A673 (cell line): ENCODE measurements around the gene FAM151A. TPM values are rescaled to one million over a fixed set of nuclear protein-coding genes. Genes with fewer than 3 reads are reported as not detected.

Experiments
- BruUV-seq: library from RNA; stranded (reverse); fragments of 400-500 nt; replicated peaks from 2 replicates; lab custom pipeline; 2021; lab: Mats Ljungman, UMichigan
- CTCF ChIA-PET: fragments of 300-600 bp; sonication (Branson Sonifier 250); formaldehyde crosslinking; loops from one replicate; lab custom pipeline; 2022; ENCODE audit warnings: antibody characterized with exemption; lab: Charles Lee
- POLR2A ChIA-PET: fragments of 300-600 bp; sonication (Branson Sonifier 250); formaldehyde crosslinking; loops from one replicate; lab custom pipeline; 2022; ENCODE audit warnings: antibody characterized with exemption; ENCODE audit not compliant: low non-redundant PET; lab: Charles Lee
- DNase-seq: peaks from one replicate; pipeline ENCODE4 v3.0.0-alpha.2; 2015; ENCODE audit warnings: low spot score
- H3K27ac ChIP-seq: fragments of 200-600 bp; sonication (generic); 2 replicates; pipeline ENCODE4 v1.5.1; 2016; ENCODE audit warnings: mixed run types, low read depth, mild to moderate bottlenecking, mixed read lengths, antibody characterized with exemption, low read length; ENCODE audit not compliant: poor library complexity, severe bottlenecking
- H3K27me3 ChIP-seq: fragments of 200-600 bp; sonication (generic); replicated peaks from 2 replicates; pipeline ENCODE4 v1.6.1; 2017; ENCODE audit warnings: mixed run types, low read depth, mild to moderate bottlenecking, mixed read lengths, antibody characterized with exemption, low read length; ENCODE audit not compliant: insufficient read depth, poor library complexity
- H3K36me3 ChIP-seq: fragments of 200-600 bp; sonication (generic); 2 replicates; pipeline ENCODE4 v1.6.1; 2016; ENCODE audit warnings: mixed run types, mild to moderate bottlenecking, mixed read lengths, antibody characterized with exemption, low read length; ENCODE audit not compliant: insufficient read depth, poor library complexity, severe bottlenecking
- H3K4me1 ChIP-seq: fragments of 200-600 bp; sonication (generic); 2 replicates; pipeline ENCODE4 v1.6.1; 2017; ENCODE audit warnings: mixed run types, mild to moderate bottlenecking, mixed read lengths, antibody characterized with exemption, low read length; ENCODE audit not compliant: insufficient read depth, poor library complexity, severe bottlenecking
- H3K4me3 ChIP-seq: fragments of 200-600 bp; sonication (generic); 2 replicates; pipeline ENCODE4 v1.5.1; 2016; ENCODE audit warnings: low read depth, mixed run types, mild to moderate bottlenecking, mixed read lengths, low read length; ENCODE audit not compliant: poor library complexity, severe bottlenecking
- H3K9me3 ChIP-seq: fragments of 200-600 bp; sonication (generic); 2 replicates; pipeline ENCODE4 v1.6.1; 2016; ENCODE audit warnings: mixed run types, low read depth, mild to moderate bottlenecking, mixed read lengths, antibody characterized with exemption, low read length; ENCODE audit not compliant: poor library complexity, severe bottlenecking
- CTCF ChIP-seq: fragments of 300-800, 200-600 bp; sonication (generic); conservative IDR thresholded peaks from 2 replicates; pipeline ENCODE4 v1.5.1; 2017; ENCODE audit warnings: low read depth, mild to moderate bottlenecking, antibody characterized with exemption, low read length, moderate library complexity, mixed read lengths
- EZH2 ChIP-seq: fragments of 200-600 bp; sonication (generic); IDR thresholded peaks from 2 replicates; pipeline ENCODE4 v1.6.1; 2017; ENCODE audit warnings: borderline replicate concordance, low read depth, mild to moderate bottlenecking, mixed read lengths, antibody characterized with exemption, low read length; ENCODE audit not compliant: poor library complexity, severe bottlenecking
- intact Hi-C: fragments of 100-400 bp; cut with micrococcal nuclease; formaldehyde crosslinking; loops from one replicate; pipeline ENCODE4 v1.10.0; 2022; ENCODE audit not compliant: unreplicated experiment
- total RNA-seq: library from RNA; stranded (reverse); gene quantifications from 2 replicates; pipeline ENCODE4 v1.2.3, GENCODE V29; 2021

FAM151A gene
- total RNA-seq, 1 experiment from 2014 or later = not detected

DNA sequence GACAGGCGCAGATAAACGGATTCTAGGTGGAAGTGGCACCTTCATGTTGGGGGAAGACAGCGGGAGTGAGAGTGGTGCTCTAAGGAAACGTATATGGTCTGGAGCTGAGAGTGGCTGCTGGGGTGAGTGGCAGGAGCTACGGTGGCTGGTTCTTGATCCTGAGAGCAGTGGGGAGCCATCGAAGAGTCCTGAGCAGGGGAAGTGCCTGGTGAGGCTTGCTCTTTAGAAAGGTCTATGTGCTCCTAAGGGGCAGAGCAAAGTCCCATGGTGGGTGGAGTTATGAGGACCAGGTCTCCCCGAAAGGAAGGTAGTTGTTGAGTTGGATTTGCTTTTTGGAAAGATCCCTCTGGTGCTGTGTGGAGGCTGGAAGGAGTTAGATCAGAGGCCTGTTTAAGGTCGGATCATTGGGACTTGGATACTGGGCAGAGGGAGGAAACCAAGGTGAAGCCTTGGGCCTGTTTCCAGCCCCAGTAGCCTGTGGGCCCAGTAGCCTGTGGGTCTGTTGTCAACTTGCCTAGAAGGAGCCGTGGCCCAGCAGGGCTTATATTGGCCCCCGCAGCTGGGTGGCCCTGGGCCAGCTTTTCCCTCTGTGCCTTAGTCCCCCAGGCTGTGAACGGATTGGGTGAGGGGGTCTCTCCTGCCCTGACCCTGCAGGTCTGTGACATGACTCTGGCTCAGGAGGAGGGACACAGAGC, 42.3 kb downstream of the FAM151A start:
- Histone ChIP-seq H3K4me3 (no peak overlapping the region), H3K27me3 (no peaks in the 10 kb centered on the region), H3K4me1 (peaks cover 17% of the 10 kb centered on the region), H3K36me3 (no peaks in the 10 kb centered on the region), H3K9me3 (no peaks in the 10 kb centered on the region), H3K27ac (peak overlapping the region; percentile 82)
- no TSS peak for BruUV-seq
- TF ChIP-seq EZH2 (no peak), CTCF (no peak)
- POLR2A ChIA-PET = no interaction called here
- CTCF ChIA-PET = no interaction called here
- DNase-seq = no peak
- intact Hi-C loops = no loop called here

DNA sequence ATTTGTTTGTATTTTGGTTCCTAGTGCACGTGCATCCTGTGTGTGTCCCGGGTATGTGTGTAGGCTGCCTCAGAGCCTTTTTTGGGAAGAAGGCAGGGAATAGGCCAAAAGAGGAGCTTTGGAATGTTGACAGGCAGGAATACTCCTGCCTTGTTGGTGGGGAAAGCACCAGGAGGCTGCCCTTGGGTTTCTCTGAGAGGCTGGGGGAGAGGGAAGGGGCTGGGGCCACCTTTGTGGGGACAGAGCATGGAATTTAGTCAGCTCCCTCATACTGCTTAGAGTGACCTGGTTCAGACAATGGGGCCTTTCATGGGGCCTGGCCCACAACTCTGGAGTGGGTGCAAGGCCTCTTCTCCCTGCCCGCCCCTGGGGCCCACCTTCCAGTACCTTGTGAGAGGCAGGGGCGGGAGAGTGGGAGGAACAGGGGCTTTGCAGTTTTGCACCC, 44.0 kb downstream of the FAM151A start:
- Histone ChIP-seq H3K9me3 (no peaks in the 10 kb centered on the region), H3K4me1 (peaks cover 17% of the 10 kb centered on the region), H3K27ac (no peak overlapping the region), H3K4me3 (no peak overlapping the region), H3K27me3 (no peaks in the 10 kb centered on the region), H3K36me3 (no peaks in the 10 kb centered on the region)
- intact Hi-C loops = no loop called here
- DNase-seq = no peak
- POLR2A ChIA-PET = no interaction called here
- TF ChIP-seq CTCF (no peak), EZH2 (no peak)
- BruUV-seq = no TSS peak
- CTCF ChIA-PET = no interaction called here

- no peaks in the 10 kb centered on the region for H3K36me3 ChIP-seq
- BruUV-seq = no TSS peak
- H3K4me3 ChIP-seq = no peak overlapping the region
- no peak for DNase-seq
- ChIA-PET CTCF (no interaction called here), POLR2A (no interaction called here)
- peaks cover 17% of the 10 kb centered on the region for H3K4me1 ChIP-seq
- TF ChIP-seq CTCF = no peak
- no peak for TF ChIP-seq EZH2
- intact Hi-C loops = no loop called here
- no peak overlapping the region for H3K27ac ChIP-seq
- no peaks in the 10 kb centered on the region for H3K9me3 ChIP-seq
- H3K27me3 ChIP-seq = no peaks in the 10 kb centered on the region
Measured at GRCh38 chr1:54577612-54578011, 45.7 kb downstream of the FAM151A start.
